ENCODE measurements around the gene COBL. TPM values are rescaled to one million over a fixed set of nuclear protein-coding genes. Genes with fewer than 3 reads are reported as not detected.
A peak's percentile ranks its signal among the peaks of the same experiment; 100 is the strongest.

COBL gene
- total RNA-seq, 1 donor from 2014 or later, result 0.05 TPM

GRCh38 chr7:51229620-51230323 is 86.8 kb downstream of the COBL start:
- no peaks in the 10 kb centered on the region for H3K27me3 Mint-ChIP-seq (ENCODE audit: low read depth)
- DNase-seq (ENCODE audit: low read depth, low spot score), result no peak
- no peaks in the 10 kb centered on the region for H3K36me3 Mint-ChIP-seq (ENCODE audit: low read depth)
- H3K9me3 Mint-ChIP-seq, result no peaks in the 10 kb centered on the region
- peaks cover 35% of the 10 kb centered on the region for H3K4me1 Mint-ChIP-seq
- no peak for TF ChIP-seq CTCF (conservative IDR thresholded peaks at IDR 0.05)
- H3K4me3 Mint-ChIP-seq, result no peak overlapping the region
- H3K27ac Mint-ChIP-seq (ENCODE audit: unreplicated experiment), result peak overlapping the region; percentile 36

- no peaks in the 10 kb centered on the region for H3K36me3 Mint-ChIP-seq (ENCODE audit: low read depth)
Measured at GRCh38 chr7:51229106-51229537, 87.5 kb downstream of the COBL start.

GRCh38 chr7:51228386-51228958 is 88.1 kb downstream of the COBL start:
- Mint-ChIP-seq H3K4me1 (peaks cover 29% of the 10 kb centered on the region), H3K4me3 (no peak overlapping the region), H3K9me3 (no peaks in the 10 kb centered on the region), H3K27ac (ENCODE audit: unreplicated experiment) (no peak overlapping the region), H3K36me3 (ENCODE audit: low read depth) (no peaks in the 10 kb centered on the region), H3K27me3 (ENCODE audit: low read depth) (no peaks in the 10 kb centered on the region)
- no peak for TF ChIP-seq CTCF (conservative IDR thresholded peaks at IDR 0.05)
- no peak for DNase-seq (ENCODE audit: low read depth, low spot score)

More at GRCh38 chr7:51229106-51229537, 87.5 kb downstream of the COBL start:
- Mint-ChIP-seq H3K4me1 (peaks cover 34% of the 10 kb centered on the region), H3K4me3 (no peak overlapping the region), H3K27me3 (ENCODE audit: low read depth) (no peaks in the 10 kb centered on the region), H3K27ac (ENCODE audit: unreplicated experiment) (peak overlapping the region; percentile 36), H3K9me3 (no peaks in the 10 kb centered on the region)
- TF ChIP-seq CTCF (conservative IDR thresholded peaks at IDR 0.05), result no peak
- no peak for DNase-seq (ENCODE audit: low read depth, low spot score)

GRCh38 chr7:51227861-51228260 is 88.7 kb downstream of the COBL start:
- no peaks in the 10 kb centered on the region for H3K9me3 Mint-ChIP-seq
- no peak for TF ChIP-seq CTCF (conservative IDR thresholded peaks at IDR 0.05)
- H3K4me1 Mint-ChIP-seq, result peaks cover 23% of the 10 kb centered on the region
- H3K4me3 Mint-ChIP-seq, result no peak overlapping the region
- no peak for DNase-seq (ENCODE audit: low read depth, low spot score)
- H3K36me3 Mint-ChIP-seq (ENCODE audit: low read depth), result no peaks in the 10 kb centered on the region
- no peaks in the 10 kb centered on the region for H3K27me3 Mint-ChIP-seq (ENCODE audit: low read depth)
- H3K27ac Mint-ChIP-seq (ENCODE audit: unreplicated experiment), result peak overlapping the region; percentile 72

- Mint-ChIP-seq H3K4me3 (no peak overlapping the region), H3K4me1 (peaks cover 20% of the 10 kb centered on the region), H3K9me3 (no peaks in the 10 kb centered on the region), H3K27me3 (ENCODE audit: low read depth) (no peaks in the 10 kb centered on the region), H3K27ac (ENCODE audit: unreplicated experiment) (no peak overlapping the region), H3K36me3 (ENCODE audit: low read depth) (no peaks in the 10 kb centered on the region)
- TF ChIP-seq CTCF (conservative IDR thresholded peaks at IDR 0.05), result no peak
- DNase-seq (ENCODE audit: low read depth, low spot score), result no peak
Measured at GRCh38 chr7:51226916-51227535, 89.6 kb downstream of the COBL start.

Measured in neural crest cell (in vitro differentiated cells).